Keratinocyte (primary cell): Measurements from ENCODE around the gene UQCR10. TPM values are rescaled to one million over a fixed set of nuclear protein-coding genes. Genes with fewer than 3 reads are reported as not detected.

Experiments used
- DNase-seq: peaks from one replicate; pipeline ENCODE4 v3.0.0-alpha.2; 2011; ENCODE audit warnings: low read depth, missing footprints, low spot score
- FAIRE-seq: peaks from 2 replicates; lab custom pipeline; 2011; peaks lifted over from hg19 to GRCh38; lab: Jason Lieb, UNC
- H2AFZ ChIP-seq: 2 replicates; pipeline ENCODE4 v1.6.0; 2012; ENCODE audit warnings: low read length, control low read depth, inconsistent platforms; ENCODE audit not compliant: control insufficient read depth
- H3K27ac ChIP-seq: 2 replicates; pipeline ENCODE4 v1.5.1; 2011; ENCODE audit warnings: low read length; ENCODE audit not compliant: control insufficient read depth, insufficient read depth
- H3K27me3 ChIP-seq: 3 replicates; pipeline ENCODE4 v1.6.0; 2011; ENCODE audit warnings: low read length; ENCODE audit not compliant: control insufficient read depth, insufficient read depth; ENCODE audit errors: extremely low read depth
- H3K36me3 ChIP-seq, 2 experiments: 2 replicates in 1 of 2; 3 replicates in 1 of 2; pipeline ENCODE4 v1.5.1; 2011; ENCODE audit warnings: low read length in 2 of 2, mild to moderate bottlenecking in 1 of 2; ENCODE audit not compliant: control insufficient read depth in 2 of 2, insufficient read depth in 2 of 2; ENCODE audit errors: extremely low read depth in 1 of 2
- H3K4me1 ChIP-seq: 3 replicates; pipeline ENCODE4 v1.5.1; 2011; ENCODE audit warnings: low read length; ENCODE audit not compliant: control insufficient read depth, insufficient read depth; ENCODE audit errors: extremely low read depth
- H3K4me2 ChIP-seq: 3 replicates; pipeline ENCODE4 v1.6.0; 2011; ENCODE audit warnings: low read depth, low read length; ENCODE audit not compliant: control insufficient read depth, insufficient read depth; ENCODE audit errors: extremely low read depth
- H3K4me3 ChIP-seq, 3 experiments: fragments of 200-600 bp in 1 of 3; sonication (generic) in 1 of 3; 2 replicates in 2 of 3; 3 replicates in 1 of 3; pipeline ENCODE4 v1.5.1; 2011 to 2016; ENCODE audit warnings: low read length in 3 of 3, mild to moderate bottlenecking in 3 of 3, control low read depth in 2 of 3, inconsistent platforms in 1 of 3, low read depth in 1 of 3, mixed read lengths in 1 of 3, mixed run types in 1 of 3, moderate library complexity in 1 of 3; ENCODE audit not compliant: control insufficient read depth in 2 of 3, insufficient read depth in 2 of 3; ENCODE audit errors: extremely low read depth in 1 of 3
- H3K79me2 ChIP-seq: 2 replicates; pipeline ENCODE4 v1.6.0; 2012; ENCODE audit warnings: low read length; ENCODE audit not compliant: control insufficient read depth, insufficient read depth
- H3K9ac ChIP-seq: 3 replicates; pipeline ENCODE4 v1.6.0; 2011; ENCODE audit warnings: low read length; ENCODE audit not compliant: control insufficient read depth, insufficient read depth; ENCODE audit errors: extremely low read depth
- H3K9me1 ChIP-seq: 3 replicates; pipeline ENCODE4 v1.6.0; 2011; ENCODE audit warnings: low read length; ENCODE audit not compliant: control insufficient read depth, insufficient read depth; ENCODE audit errors: extremely low read depth
- H3K9me3 ChIP-seq: 2 replicates; pipeline ENCODE4 v1.5.1; 2012; ENCODE audit warnings: low read depth, low read length; ENCODE audit not compliant: control insufficient read depth
- H4K20me1 ChIP-seq: 3 replicates; pipeline ENCODE4 v1.6.0; 2011; ENCODE audit warnings: low read length; ENCODE audit not compliant: control insufficient read depth, insufficient read depth; ENCODE audit errors: extremely low read depth
- EZH2 ChIP-seq: IDR thresholded peaks from one replicate; pipeline ENCODE4 v1.6.1; 2012; ENCODE audit warnings: inconsistent platforms, mild to moderate bottlenecking, low read length, moderate library complexity
- dilution Hi-C: fragments of 300-500 bp; cut with MboI; formaldehyde crosslinking; loops from one replicate; pipeline ENCODE4 v1.7.0; 2020; ENCODE audit warnings: low sequenced_read_pairs; ENCODE audit not compliant: extremely low pct_ligation_motif_present
- polyA plus RNA-seq, 5 experiments: library from polyadenylated mRNA; depleted of rRNA in 3 of 5; stranded (reverse) in 3 of 5; stranded (forward) in 1 of 5; unstranded in 1 of 5; fragments of >200 nt; gene quantifications; 1 replicate in 1 of 5; 2 replicates in 3 of 5; 3 replicates in 1 of 5; pipeline versions ENCODE4 v1.2.1 to v1.2.3, GENCODE V29; 2011 to 2012; ENCODE audit warnings: missing spikeins in 2 of 5, low read depth in 1 of 5, low replicate concordance in 1 of 5
- TF ChIP-seq, protein P1 (sequence below), 3 experiments: IDR thresholded peaks in 1 of 3; conservative IDR thresholded peaks in 1 of 3; optimal IDR thresholded peaks in 1 of 3; 2 replicates in 2 of 3; 3 replicates in 1 of 3; pipeline versions ENCODE3 to v1.5.1; 2011; ENCODE audit warnings: low read length in 3 of 3, mild to moderate bottlenecking in 3 of 3, moderate library complexity in 2 of 3, control low read depth in 1 of 3, inconsistent platforms in 1 of 3; ENCODE audit not compliant: insufficient read depth in 2 of 3; ENCODE audit errors: extremely low read depth in 1 of 3

UQCR10 gene
- polyA plus RNA-seq, 1 donor (not counting 4 experiments of a cell fraction or from before 2014, with no cell fraction given): 161 TPM

DNA sequence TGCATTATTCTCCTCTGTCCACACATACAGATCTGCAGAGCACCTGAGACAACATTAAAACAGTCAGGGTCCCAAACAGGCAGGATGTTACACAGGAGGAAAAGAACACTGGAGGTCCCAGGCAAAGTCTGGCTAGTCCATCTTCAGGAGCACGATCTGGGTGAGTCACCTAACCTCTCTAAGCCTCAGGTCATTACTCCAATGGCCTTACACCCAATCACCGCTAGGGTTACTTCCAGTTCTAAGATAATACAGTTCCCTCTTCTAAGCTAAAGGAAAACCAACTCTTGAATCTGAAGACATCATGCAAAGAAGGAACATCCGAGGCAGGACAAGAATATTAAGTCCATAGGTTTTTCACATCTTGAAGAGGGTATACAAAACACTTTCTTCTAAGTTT is 46.4 kb downstream of the UQCR10 start:
- H3K4me1 ChIP-seq: peaks cover 20% of the 10 kb centered on the region
- H2AFZ ChIP-seq: no peak overlapping the region
- peaks cover 4% of the 10 kb centered on the region for H3K9me1 ChIP-seq
- peaks cover 21 to 43% of the 10 kb centered on the region in 2 experiments for H3K36me3 ChIP-seq
- no peak overlapping the region for H3K9ac ChIP-seq
- TF ChIP-seq EZH2: no peak
- no peaks in the 10 kb centered on the region for H3K27me3 ChIP-seq
- no peak overlapping the region for H3K4me3 ChIP-seq
- no peak overlapping the region for H3K27ac ChIP-seq
- dilution Hi-C loops: no loop called here
- H3K9me3 ChIP-seq: no peaks in the 10 kb centered on the region
- no peaks in the 10 kb centered on the region for H3K79me2 ChIP-seq
- H4K20me1 ChIP-seq: no peaks in the 10 kb centered on the region
- no peak overlapping the region for H3K4me2 ChIP-seq
- FAIRE-seq: no peak
- no peak for DNase-seq

DNA sequence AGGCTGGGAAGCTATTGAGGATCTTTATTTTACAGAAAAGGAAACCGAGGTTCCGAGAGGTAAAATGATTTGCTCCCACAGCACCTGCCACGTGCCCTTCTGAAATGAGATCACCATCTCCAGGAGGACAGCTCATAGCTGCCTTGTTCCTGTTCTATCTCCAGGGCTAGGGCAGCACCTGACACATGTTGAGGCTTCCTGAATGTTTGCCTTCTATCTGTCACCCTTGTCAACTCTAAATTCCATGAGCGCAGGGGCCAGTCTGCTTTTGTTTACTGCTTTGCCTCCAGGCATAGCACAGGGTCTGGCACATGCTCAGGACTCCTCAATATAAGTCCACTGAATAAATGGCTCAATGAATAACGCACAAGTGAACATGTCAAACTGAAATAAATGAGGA is 46.8 kb downstream of the UQCR10 start:
- no peak for FAIRE-seq
- no peaks in the 10 kb centered on the region for H3K27me3 ChIP-seq
- H3K36me3 ChIP-seq: peaks cover 21 to 46% of the 10 kb centered on the region in 2 experiments
- DNase-seq: no peak
- H3K79me2 ChIP-seq: no peaks in the 10 kb centered on the region
- H3K4me1 ChIP-seq: peaks cover 20% of the 10 kb centered on the region
- H2AFZ ChIP-seq: no peak overlapping the region
- no peak overlapping the region for H3K27ac ChIP-seq
- no peaks in the 10 kb centered on the region for H4K20me1 ChIP-seq
- H3K9ac ChIP-seq: no peak overlapping the region
- TF ChIP-seq EZH2: no peak
- TF ChIP-seq, protein P1, sequence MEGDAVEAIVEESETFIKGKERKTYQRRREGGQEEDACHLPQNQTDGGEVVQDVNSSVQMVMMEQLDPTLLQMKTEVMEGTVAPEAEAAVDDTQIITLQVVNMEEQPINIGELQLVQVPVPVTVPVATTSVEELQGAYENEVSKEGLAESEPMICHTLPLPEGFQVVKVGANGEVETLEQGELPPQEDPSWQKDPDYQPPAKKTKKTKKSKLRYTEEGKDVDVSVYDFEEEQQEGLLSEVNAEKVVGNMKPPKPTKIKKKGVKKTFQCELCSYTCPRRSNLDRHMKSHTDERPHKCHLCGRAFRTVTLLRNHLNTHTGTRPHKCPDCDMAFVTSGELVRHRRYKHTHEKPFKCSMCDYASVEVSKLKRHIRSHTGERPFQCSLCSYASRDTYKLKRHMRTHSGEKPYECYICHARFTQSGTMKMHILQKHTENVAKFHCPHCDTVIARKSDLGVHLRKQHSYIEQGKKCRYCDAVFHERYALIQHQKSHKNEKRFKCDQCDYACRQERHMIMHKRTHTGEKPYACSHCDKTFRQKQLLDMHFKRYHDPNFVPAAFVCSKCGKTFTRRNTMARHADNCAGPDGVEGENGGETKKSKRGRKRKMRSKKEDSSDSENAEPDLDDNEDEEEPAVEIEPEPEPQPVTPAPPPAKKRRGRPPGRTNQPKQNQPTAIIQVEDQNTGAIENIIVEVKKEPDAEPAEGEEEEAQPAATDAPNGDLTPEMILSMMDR (optimal IDR thresholded peaks at IDR 0.05 in 1 of 3, IDR thresholded peaks at IDR 0.05 in 1 of 3, conservative IDR thresholded peaks at IDR 0.05 in 1 of 3; ENCODE audit: extremely low read depth in 1 of 3, insufficient read depth in 2 of 3, low read length in 3 of 3): no peak
- dilution Hi-C loops: no loop called here
- H3K9me1 ChIP-seq: peaks cover 4% of the 10 kb centered on the region
- no peak overlapping the region for H3K4me2 ChIP-seq
- no peaks in the 10 kb centered on the region for H3K9me3 ChIP-seq
- no peak overlapping the region for H3K4me3 ChIP-seq

DNA sequence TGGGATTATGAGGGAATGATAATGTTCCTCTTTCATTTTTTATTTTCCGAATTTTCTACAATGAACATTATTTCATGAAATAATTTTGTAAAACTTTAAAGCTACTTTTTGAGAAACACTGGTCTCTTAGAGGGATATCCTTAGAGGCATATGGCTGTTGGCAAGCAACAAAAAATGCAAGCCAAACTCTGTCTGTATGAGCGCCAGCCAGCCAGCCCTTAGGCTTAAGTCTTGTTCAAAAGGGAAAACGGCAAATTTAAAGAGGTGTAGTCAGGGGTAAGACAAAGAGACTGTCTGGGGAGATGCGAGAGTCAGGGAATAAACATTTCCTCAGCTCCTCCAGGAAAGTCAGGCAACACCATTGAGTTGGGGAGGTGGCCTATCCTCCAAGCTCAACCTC is 48.4 kb downstream of the UQCR10 start:
- H3K4me3 ChIP-seq: no peak overlapping the region
- dilution Hi-C loops: no loop called here
- TF ChIP-seq EZH2: no peak
- TF ChIP-seq, protein P1 (optimal IDR thresholded peaks at IDR 0.05 in 1 of 3, IDR thresholded peaks at IDR 0.05 in 1 of 3, conservative IDR thresholded peaks at IDR 0.05 in 1 of 3; ENCODE audit: extremely low read depth in 1 of 3, insufficient read depth in 2 of 3, low read length in 3 of 3): no peak
- H4K20me1 ChIP-seq: no peaks in the 10 kb centered on the region
- H3K36me3 ChIP-seq: peaks cover 19 to 53% of the 10 kb centered on the region in 2 experiments
- no peak for DNase-seq
- no peak overlapping the region for H3K27ac ChIP-seq
- no peaks in the 10 kb centered on the region for H3K9me3 ChIP-seq
- FAIRE-seq: no peak
- no peak overlapping the region for H3K9ac ChIP-seq
- H3K79me2 ChIP-seq: no peaks in the 10 kb centered on the region
- peaks cover 4% of the 10 kb centered on the region for H3K9me1 ChIP-seq
- H3K4me2 ChIP-seq: no peak overlapping the region
- H2AFZ ChIP-seq: no peak overlapping the region
- H3K27me3 ChIP-seq: no peaks in the 10 kb centered on the region
- H3K4me1 ChIP-seq: peaks cover 20% of the 10 kb centered on the region
